Stimulated activated CD8-positive, alpha-beta memory T cell treated with anti-CD3 and anti-CD28 coated beads, Interleukin-2, amount 100 ng/mL, for 1 hour (primary cell): ENCODE results near the gene VPS8.
"Not testable (repeated sequence)": the region's sequence is repeated elsewhere in the genome, so short reads cannot be mapped to it uniquely, and the experiment has no call there.

Source experiments
- DNase-seq, 2 donors: peaks; one replicate each; pipeline ENCODE4 v3.0.0-alpha.2; 2020; ENCODE audit warnings: low read depth in 2 of 2

Gene VPS8

GRCh38 chr3:184864000-184864399, 52.0 kb downstream of the VPS8 start:
- DNase-seq, result no peak

- DNase-seq, result no peak
Measured at GRCh38 chr3:184868477-184868876, 56.5 kb downstream of the VPS8 start.

GRCh38 chr3:184872200-184872599, 60.2 kb downstream of the VPS8 start:
- DNase-seq, result no peak

GRCh38 chr3:184873141-184873540, 61.2 kb downstream of the VPS8 start:
- DNase-seq, result no peak

GRCh38 chr3:184874709-184875644, 63.0 kb downstream of the VPS8 start:
- no peak for DNase-seq

- DNase-seq, result no peak
Measured at GRCh38 chr3:184880276-184881019, 68.5 kb downstream of the VPS8 start.

- no peak for DNase-seq
Measured at GRCh38 chr3:184884359-184885017, 72.5 kb downstream of the VPS8 start.

GRCh38 chr3:184885112-184885511, 73.1 kb downstream of the VPS8 start:
- no peak for DNase-seq

- no peak for DNase-seq
Measured at GRCh38 chr3:184887574-184887973, 75.6 kb downstream of the VPS8 start.

GRCh38 chr3:184889312-184889904, 77.4 kb downstream of the VPS8 start:
- DNase-seq, result no peak

- no peak for DNase-seq
Measured at GRCh38 chr3:184894051-184894450, 82.1 kb downstream of the VPS8 start.

GRCh38 chr3:184895350-184895749, 83.4 kb downstream of the VPS8 start:
- no peak for DNase-seq

- DNase-seq, result no peak
Measured at GRCh38 chr3:184896336-184896735, 84.4 kb downstream of the VPS8 start.

- DNase-seq, result no peak
Measured at GRCh38 chr3:184899953-184900595, 88.1 kb downstream of the VPS8 start.

- not testable (repeated sequence) for DNase-seq
Measured at GRCh38 chr3:184907031-184907430, 95.1 kb downstream of the VPS8 start.

GRCh38 chr3:184907681-184908649, 96.0 kb downstream of the VPS8 start:
- no peak for DNase-seq

- DNase-seq, result no peak
Measured at GRCh38 chr3:184908859-184909258, 96.9 kb downstream of the VPS8 start.

- no peak for DNase-seq
Measured at GRCh38 chr3:184910664-184911063, 98.7 kb downstream of the VPS8 start.

GRCh38 chr3:184911570-184911969, 99.6 kb downstream of the VPS8 start:
- DNase-seq, result no peak

- DNase-seq, result no peak
Measured at GRCh38 chr3:184912163-184912562, 100.2 kb downstream of the VPS8 start.
